Thyroid gland (tissue), 4 donors: ENCODE measurements around the gene PRIM1. TPM values are rescaled to one million over a fixed set of nuclear protein-coding genes. Genes with fewer than 3 reads are reported as not detected.
"Not testable (repeated sequence)": the region's sequence is repeated elsewhere in the genome, so short reads cannot be mapped to it uniquely, and the experiment has no call there.

ENCODE experiments used
- DNase-seq, 2 donors: peaks; one replicate each; pipeline ENCODE4 v3.0.0-alpha.2; 2019
- H3K27ac ChIP-seq, 3 donors: fragments of 200-600 bp; sonication (generic); 1 replicate in 2 of 3; 2 replicates in 1 of 3; pipeline ENCODE4 v1.5.1; 2016 to 2019; ENCODE audit warnings: mild to moderate bottlenecking in 1 of 3, moderate library complexity in 1 of 3
- H3K27me3 ChIP-seq: fragments of 200-600 bp; sonication (generic); one replicate; pipeline ENCODE4 v1.5.1; 2019
- H3K36me3 ChIP-seq, 2 donors: fragments of 200-600 bp; sonication (generic); one replicate each; pipeline ENCODE4 v1.5.1; 2016 to 2019
- H3K4me1 ChIP-seq, 2 donors: fragments of 200-600 bp; sonication (generic); one replicate each; pipeline ENCODE4 v1.5.1; 2017 to 2019
- H3K4me3 ChIP-seq, 3 donors: fragments of 200-600 bp; sonication (generic); replicated peaks in 1 of 3; 1 replicate in 2 of 3; 2 replicates in 1 of 3; pipeline ENCODE4 v1.5.1; 2016; ENCODE audit warnings: mild to moderate bottlenecking in 1 of 3
- H3K9me3 ChIP-seq: fragments of 200-600 bp; sonication (generic); one replicate; pipeline ENCODE4 v1.5.1; 2017
- POLR2A ChIP-seq, 2 donors: fragments of 450-650 bp; IDR thresholded peaks; one replicate each; pipeline ENCODE4 v1.6.1; 2017; ENCODE audit warnings: antibody characterized with exemption in 2 of 2, mild to moderate bottlenecking in 2 of 2, moderate library complexity in 1 of 2
- WGBS, 2 donors: methylation state at CpG; one replicate each; pipeline ENCODE4 v1.1.5; 2017; 5-methylcytosine and 5-hydroxymethylcytosine counted together
- intact Hi-C: fragments of 100-400 bp; cut with DNase I; formaldehyde crosslinking; loops from one replicate; pipeline ENCODE4 v1.15.1; 2023
- total RNA-seq, 4 donors: library from RNA; depleted of rRNA; stranded (reverse); fragments of >200 nt; gene quantifications; one replicate each; pipeline ENCODE4 v1.2.3, GENCODE V29; 2016
- TF ChIP-seq, protein P1 (sequence below), 6 experiments: fragments of 200-600 bp in 3 of 6; fragments of 450-650 bp in 3 of 6; sonication (generic) in 3 of 6; IDR thresholded peaks; one replicate each; pipeline ENCODE4 v1.5.1; 2016 to 2019; ENCODE audit warnings: antibody characterized with exemption in 6 of 6, mild to moderate bottlenecking in 2 of 6, inconsistent platforms in 1 of 6, moderate library complexity in 1 of 6

Gene PRIM1
- total RNA-seq, result 10 to 100 TPM in 1 of 4 donors, 1 to 10 TPM in 3; 5.8 to 11.7 (median 7.0) TPM

- peak within 1 kb of the TSS in 2 of 3 donors; percentile 9 to 21 for H3K27ac ChIP-seq
- H3K27me3 ChIP-seq, result no peaks in the 10 kb centered on the region
- intact Hi-C loops, result no loop called here
- peak; percentile 74 to 77 for DNase-seq
- H3K4me3 ChIP-seq, result peak within 1 kb of the TSS; percentile 18 to 50 (median 33)
- TF ChIP-seq, protein P1, sequence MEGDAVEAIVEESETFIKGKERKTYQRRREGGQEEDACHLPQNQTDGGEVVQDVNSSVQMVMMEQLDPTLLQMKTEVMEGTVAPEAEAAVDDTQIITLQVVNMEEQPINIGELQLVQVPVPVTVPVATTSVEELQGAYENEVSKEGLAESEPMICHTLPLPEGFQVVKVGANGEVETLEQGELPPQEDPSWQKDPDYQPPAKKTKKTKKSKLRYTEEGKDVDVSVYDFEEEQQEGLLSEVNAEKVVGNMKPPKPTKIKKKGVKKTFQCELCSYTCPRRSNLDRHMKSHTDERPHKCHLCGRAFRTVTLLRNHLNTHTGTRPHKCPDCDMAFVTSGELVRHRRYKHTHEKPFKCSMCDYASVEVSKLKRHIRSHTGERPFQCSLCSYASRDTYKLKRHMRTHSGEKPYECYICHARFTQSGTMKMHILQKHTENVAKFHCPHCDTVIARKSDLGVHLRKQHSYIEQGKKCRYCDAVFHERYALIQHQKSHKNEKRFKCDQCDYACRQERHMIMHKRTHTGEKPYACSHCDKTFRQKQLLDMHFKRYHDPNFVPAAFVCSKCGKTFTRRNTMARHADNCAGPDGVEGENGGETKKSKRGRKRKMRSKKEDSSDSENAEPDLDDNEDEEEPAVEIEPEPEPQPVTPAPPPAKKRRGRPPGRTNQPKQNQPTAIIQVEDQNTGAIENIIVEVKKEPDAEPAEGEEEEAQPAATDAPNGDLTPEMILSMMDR (IDR thresholded peaks at IDR 0.05), result peak in 4 of 6 experiments; percentile 17 to 42 (median 22)
- peak in 1 of 2 donors; percentile 27 for TF ChIP-seq POLR2A (IDR thresholded peaks at IDR 0.05)
- 0 to 1% methylated on average over 50 to 56 of the region's 64 CpGs for WGBS, 2 donors
- no peaks in the 10 kb centered on the region for H3K36me3 ChIP-seq
- H3K4me1 ChIP-seq, result peaks cover 4 to 7% of the 10 kb centered on the region in 2 donors
- no peaks in the 10 kb centered on the region for H3K9me3 ChIP-seq
Measured at GRCh38 chr12:56751712-56752598, at the start of gene PRIM1. Gene PRIM1 (minus strand): TSS chr12:56752323. CDS start chr12:56752298, 25 bp downstream.

DNA sequence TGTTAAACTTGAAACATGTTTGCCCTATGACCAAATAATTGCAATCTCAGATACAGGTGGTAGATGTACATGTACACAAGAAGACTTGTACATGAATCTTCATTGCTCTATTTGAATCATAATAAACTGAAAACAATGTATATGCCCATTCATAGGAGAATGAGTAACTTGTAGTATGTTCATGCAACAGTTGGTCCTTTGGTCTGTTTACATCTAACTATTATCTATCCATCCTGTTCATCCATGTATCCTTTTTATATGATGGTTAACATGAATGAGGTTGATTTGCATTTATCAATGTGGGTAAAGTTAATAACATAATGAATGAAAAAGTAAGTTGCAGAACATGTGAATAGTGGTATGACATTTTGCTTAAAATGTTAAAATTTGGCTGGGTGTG, 48.1 kb upstream of the PRIM1 start:
- no peak for TF ChIP-seq POLR2A (IDR thresholded peaks at IDR 0.05)
- TF ChIP-seq, protein P1 (IDR thresholded peaks at IDR 0.05), result no peak
- H3K27ac ChIP-seq, result no peak overlapping the region
- intact Hi-C loops, result no loop called here
- H3K4me1 ChIP-seq, result no peaks in the 10 kb centered on the region
- DNase-seq, result no peak
- no peaks in the 10 kb centered on the region for H3K9me3 ChIP-seq
- no peaks in the 10 kb centered on the region for H3K36me3 ChIP-seq
- no peaks in the 10 kb centered on the region for H3K27me3 ChIP-seq
- no peak overlapping the region for H3K4me3 ChIP-seq

DNA sequence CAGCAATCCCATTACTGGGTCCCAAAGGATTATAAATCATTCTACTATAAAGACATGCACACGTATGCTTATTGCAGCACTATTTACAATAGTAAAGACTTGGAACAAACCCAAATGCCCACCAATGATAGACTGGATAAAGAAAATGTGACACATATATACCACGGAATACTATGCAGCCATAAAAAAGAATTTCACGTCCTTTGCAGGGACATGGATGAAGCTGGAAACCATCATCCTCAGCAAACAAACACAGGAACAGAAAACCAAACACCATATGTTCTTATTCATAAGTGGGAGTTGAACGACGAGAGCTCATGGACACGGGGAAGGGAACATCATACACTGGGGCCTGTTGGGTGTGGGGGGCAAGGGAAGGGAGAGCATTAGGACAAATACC, 47.2 kb upstream of the PRIM1 start:
- intact Hi-C loops, H3K27ac ChIP-seq, DNase-seq, H3K36me3 ChIP-seq, H3K4me1 ChIP-seq, H3K4me3 ChIP-seq, H3K9me3 ChIP-seq, H3K27me3 ChIP-seq: not testable (repeated sequence)
- 87 to 91% methylated on average over 6 of the region's 6 CpGs for WGBS, 2 donors

DNA sequence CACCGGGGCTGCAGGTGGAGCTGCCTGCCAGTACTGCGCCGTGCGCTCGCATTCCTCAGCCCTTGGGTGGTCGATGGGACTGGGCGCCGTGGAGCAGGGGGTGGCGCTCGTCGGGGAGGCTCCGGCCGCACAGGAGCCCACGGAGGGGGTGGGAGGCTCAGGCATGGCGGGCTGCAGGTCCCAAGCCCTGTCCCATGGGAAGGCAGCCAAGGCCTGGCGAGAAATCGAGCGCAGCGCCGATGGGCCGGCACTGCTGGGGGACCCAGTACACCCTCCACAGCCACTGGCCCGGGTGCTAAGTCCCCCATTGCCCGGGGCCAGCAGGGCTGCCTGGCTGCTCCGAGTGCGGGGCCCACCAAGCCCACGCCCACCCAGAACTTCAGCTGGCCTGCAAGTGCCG, 43.7 kb upstream of the PRIM1 start:
- H3K27me3 ChIP-seq, H3K27ac ChIP-seq, H3K4me1 ChIP-seq, DNase-seq, H3K4me3 ChIP-seq, H3K9me3 ChIP-seq, H3K36me3 ChIP-seq, intact Hi-C loops: not testable (repeated sequence)
- 97% methylated on average over 7 to 26 of the region's 27 CpGs for WGBS, 2 donors

- H3K9me3 ChIP-seq, DNase-seq, intact Hi-C loops, H3K4me1 ChIP-seq, H3K36me3 ChIP-seq, H3K27me3 ChIP-seq, H3K27ac ChIP-seq, H3K4me3 ChIP-seq: not testable (repeated sequence)
- WGBS, 2 donors, result 77 to 87% methylated on average over 10 to 11 of the region's 13 CpGs
Measured at GRCh38 chr12:56795046-56795562, 43.0 kb upstream of the PRIM1 start.

- H3K27me3 ChIP-seq, H3K27ac ChIP-seq, H3K4me1 ChIP-seq, DNase-seq, H3K4me3 ChIP-seq, H3K36me3 ChIP-seq, H3K9me3 ChIP-seq, intact Hi-C loops: not testable (repeated sequence)
- 94 to 96% methylated on average over 7 of the region's 7 CpGs for WGBS, 2 donors
Measured at GRCh38 chr12:56793124-56793523, 41.0 kb upstream of the PRIM1 start.

- peaks cover 0 to 3% of the 10 kb centered on the region in 2 donors for H3K4me1 ChIP-seq
- H3K4me3 ChIP-seq, result no peak overlapping the region
- no peaks in the 10 kb centered on the region for H3K9me3 ChIP-seq
- no peak for TF ChIP-seq POLR2A (IDR thresholded peaks at IDR 0.05)
- TF ChIP-seq, protein P1 (IDR thresholded peaks at IDR 0.05), result no peak
- no peak for DNase-seq
- no peak overlapping the region for H3K27ac ChIP-seq
- 87 to 92% methylated on average over 2 of the region's 2 CpGs for WGBS, 2 donors
- no peaks in the 10 kb centered on the region for H3K36me3 ChIP-seq
- no peaks in the 10 kb centered on the region for H3K27me3 ChIP-seq
- intact Hi-C loops, result no loop called here
Measured at GRCh38 chr12:56792678-56793077, 40.6 kb upstream of the PRIM1 start.

DNA sequence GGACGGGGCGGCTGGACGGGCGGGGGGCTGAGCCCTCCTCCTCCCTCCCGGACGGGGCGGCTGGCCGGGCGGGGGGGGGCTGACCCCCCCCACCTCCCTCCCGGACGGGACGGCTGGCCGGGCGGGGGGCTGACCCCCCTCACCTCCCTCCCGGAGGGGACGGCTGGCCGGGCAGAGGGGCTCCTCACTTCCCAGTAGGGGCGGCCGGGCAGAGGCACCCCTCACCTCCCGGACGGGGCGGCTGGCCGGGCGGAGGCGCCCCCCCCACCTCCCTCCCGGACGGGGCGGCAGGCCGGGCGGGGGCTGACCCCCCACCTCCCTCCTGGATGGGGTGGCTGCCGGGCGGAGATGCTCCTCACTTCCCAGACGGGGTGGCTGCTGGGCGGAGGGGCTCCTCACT, 37.3 kb upstream of the PRIM1 start:
- H3K4me3 ChIP-seq, DNase-seq, H3K27ac ChIP-seq, H3K36me3 ChIP-seq, intact Hi-C loops, H3K27me3 ChIP-seq, H3K9me3 ChIP-seq: not testable (repeated sequence)
- no CpG with 5 or more reads among the region's 34 CpGs for WGBS, 2 donors
- peaks cover 0 to 14% of the 10 kb centered on the region in 2 donors for H3K4me1 ChIP-seq
